ENCODE measurements around the gene NUAK2.
"Not testable (repeated sequence)": the region's sequence is repeated elsewhere in the genome, so short reads cannot be mapped to it uniquely, and the experiment has no call there.

Gene NUAK2

GRCh38 chr1:205301205-205301821, 20.2 kb downstream of the NUAK2 start:
- H3F3A ChIP-seq (ENCODE audit: insufficient read depth, low read length), result 0 out of 2 replicates have a peak, but pooled peaks cover 11% of the 10 kb centered on the region

DNA sequence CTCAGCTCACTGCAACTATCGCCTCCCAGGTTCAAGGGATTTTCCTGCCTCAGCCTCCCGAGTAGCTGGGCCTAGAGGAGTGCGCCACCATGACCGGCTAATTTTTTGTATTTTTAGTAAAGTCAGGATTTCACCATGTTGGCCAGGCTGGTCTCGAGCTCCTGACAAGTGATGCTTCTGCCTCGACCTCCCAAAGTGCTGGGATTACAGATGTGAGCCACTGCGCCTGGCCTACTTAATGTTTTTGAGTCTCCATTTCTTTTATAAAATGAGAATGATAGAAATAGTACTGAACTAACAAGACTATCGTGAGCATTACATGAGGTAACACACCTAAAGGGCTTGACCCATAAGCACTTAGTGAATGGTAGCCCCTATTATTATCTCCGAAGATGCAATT, 21.4 kb downstream of the NUAK2 start:
- H4K20me1 ChIP-seq (ENCODE audit: insufficient read depth, low read length), result no peaks in the 10 kb centered on the region
- peak overlapping the region; percentile 61 for H3K4me2 ChIP-seq (ENCODE audit: low read length)
- H2AFZ ChIP-seq (ENCODE audit: low read length), result no peak overlapping the region
- peaks cover 58% of the 10 kb centered on the region for H3K4me1 ChIP-seq (ENCODE audit: insufficient read depth, low read length, severe bottlenecking)
- no peaks in the 10 kb centered on the region for H3K9me2 ChIP-seq (ENCODE audit: low read depth, low read length)
- no peak overlapping the region for H3K4me3 ChIP-seq (ENCODE audit: low read depth, low read length, poor library complexity, severe bottlenecking)
- H3K27ac ChIP-seq (ENCODE audit: low read depth, low read length, poor library complexity, severe bottlenecking), result peak overlapping the region; percentile 96
- peak overlapping the region; percentile 61; the same call in 1 of the 2 replicates for H3K9ac ChIP-seq (ENCODE audit: low read length)
- H3K79me2 ChIP-seq (ENCODE audit: insufficient read depth, low read length), result no peaks in the 10 kb centered on the region
- no peaks in the 10 kb centered on the region for H3K9me3 ChIP-seq (ENCODE audit: low read length)
- H3F3A ChIP-seq (ENCODE audit: insufficient read depth, low read length), result 0 out of 2 replicates have a peak, but pooled peaks cover 11% of the 10 kb centered on the region
- H3K27me3 ChIP-seq (ENCODE audit: insufficient read depth, low read length), result no peaks in the 10 kb centered on the region
- TF ChIP-seq, protein P1, sequence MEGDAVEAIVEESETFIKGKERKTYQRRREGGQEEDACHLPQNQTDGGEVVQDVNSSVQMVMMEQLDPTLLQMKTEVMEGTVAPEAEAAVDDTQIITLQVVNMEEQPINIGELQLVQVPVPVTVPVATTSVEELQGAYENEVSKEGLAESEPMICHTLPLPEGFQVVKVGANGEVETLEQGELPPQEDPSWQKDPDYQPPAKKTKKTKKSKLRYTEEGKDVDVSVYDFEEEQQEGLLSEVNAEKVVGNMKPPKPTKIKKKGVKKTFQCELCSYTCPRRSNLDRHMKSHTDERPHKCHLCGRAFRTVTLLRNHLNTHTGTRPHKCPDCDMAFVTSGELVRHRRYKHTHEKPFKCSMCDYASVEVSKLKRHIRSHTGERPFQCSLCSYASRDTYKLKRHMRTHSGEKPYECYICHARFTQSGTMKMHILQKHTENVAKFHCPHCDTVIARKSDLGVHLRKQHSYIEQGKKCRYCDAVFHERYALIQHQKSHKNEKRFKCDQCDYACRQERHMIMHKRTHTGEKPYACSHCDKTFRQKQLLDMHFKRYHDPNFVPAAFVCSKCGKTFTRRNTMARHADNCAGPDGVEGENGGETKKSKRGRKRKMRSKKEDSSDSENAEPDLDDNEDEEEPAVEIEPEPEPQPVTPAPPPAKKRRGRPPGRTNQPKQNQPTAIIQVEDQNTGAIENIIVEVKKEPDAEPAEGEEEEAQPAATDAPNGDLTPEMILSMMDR (IDR thresholded peaks at IDR 0.05; ENCODE audit: low read length), result no peak
- no peak for TF ChIP-seq EZH2 (IDR thresholded peaks at IDR 0.05; ENCODE audit: borderline replicate concordance, low read length)
- H3K36me3 ChIP-seq (ENCODE audit: insufficient read depth, low read length), result peaks cover 32% of the 10 kb centered on the region

More at GRCh38 chr1:205301205-205301821, 20.2 kb downstream of the NUAK2 start:
- peak overlapping the region; percentile 96 for H3K27ac ChIP-seq (ENCODE audit: low read depth, low read length, poor library complexity, severe bottlenecking)
- no peaks in the 10 kb centered on the region for H3K9me2 ChIP-seq (ENCODE audit: low read depth, low read length)
- H3K4me3 ChIP-seq (ENCODE audit: low read depth, low read length, poor library complexity, severe bottlenecking), result peak overlapping the region; percentile 25
- no peaks in the 10 kb centered on the region for H3K27me3 ChIP-seq (ENCODE audit: insufficient read depth, low read length)
- peaks cover 51% of the 10 kb centered on the region for H3K4me1 ChIP-seq (ENCODE audit: insufficient read depth, low read length, severe bottlenecking)
- no peaks in the 10 kb centered on the region for H3K9me3 ChIP-seq (ENCODE audit: low read length)
- no peak overlapping the region for H2AFZ ChIP-seq (ENCODE audit: low read length)
- TF ChIP-seq, protein P1 (IDR thresholded peaks at IDR 0.05; ENCODE audit: low read length), result no peak
- no peak for TF ChIP-seq EZH2 (IDR thresholded peaks at IDR 0.05; ENCODE audit: borderline replicate concordance, low read length)
- peaks cover 41% of the 10 kb centered on the region for H3K36me3 ChIP-seq (ENCODE audit: insufficient read depth, low read length)
- H4K20me1 ChIP-seq (ENCODE audit: insufficient read depth, low read length), result no peaks in the 10 kb centered on the region
- no peaks in the 10 kb centered on the region for H3K79me2 ChIP-seq (ENCODE audit: insufficient read depth, low read length)
- H3K9ac ChIP-seq (ENCODE audit: low read length), result peak overlapping the region; percentile 61; the same call in 1 of the 2 replicates
- H3K4me2 ChIP-seq (ENCODE audit: low read length), result peak overlapping the region; percentile 61

- Histone ChIP-seq H3K36me3 (ENCODE audit: insufficient read depth, low read length) (peaks cover 15% of the 10 kb centered on the region), H3K9me2 (ENCODE audit: low read depth, low read length) (no peaks in the 10 kb centered on the region), H3K9ac (ENCODE audit: low read length) (no peak overlapping the region; the same call in 1 of the 2 replicates), H3K27me3 (ENCODE audit: insufficient read depth, low read length) (no peaks in the 10 kb centered on the region), H3K4me1 (ENCODE audit: insufficient read depth, low read length, severe bottlenecking) (peaks cover 68% of the 10 kb centered on the region), H3K27ac (ENCODE audit: low read depth, low read length, poor library complexity, severe bottlenecking) (peak overlapping the region; percentile 58), H3K9me3 (ENCODE audit: low read length) (no peaks in the 10 kb centered on the region), H3K4me2 (ENCODE audit: low read length) (no peak overlapping the region), H2AFZ (ENCODE audit: low read length) (no peak overlapping the region), H3K4me3 (ENCODE audit: low read depth, low read length, poor library complexity, severe bottlenecking) (no peak overlapping the region), H4K20me1 (ENCODE audit: insufficient read depth, low read length) (no peaks in the 10 kb centered on the region), H3F3A (ENCODE audit: insufficient read depth, low read length) (0 out of 2 replicates have a peak, but pooled peaks cover 11% of the 10 kb centered on the region), H3K79me2 (ENCODE audit: insufficient read depth, low read length) (no peaks in the 10 kb centered on the region)
- TF ChIP-seq, protein P1 (IDR thresholded peaks at IDR 0.05; ENCODE audit: low read length), result no peak
- no peak for TF ChIP-seq EZH2 (IDR thresholded peaks at IDR 0.05; ENCODE audit: borderline replicate concordance, low read length)
Measured at GRCh38 chr1:205298191-205298994, 23.2 kb downstream of the NUAK2 start.

DNA sequence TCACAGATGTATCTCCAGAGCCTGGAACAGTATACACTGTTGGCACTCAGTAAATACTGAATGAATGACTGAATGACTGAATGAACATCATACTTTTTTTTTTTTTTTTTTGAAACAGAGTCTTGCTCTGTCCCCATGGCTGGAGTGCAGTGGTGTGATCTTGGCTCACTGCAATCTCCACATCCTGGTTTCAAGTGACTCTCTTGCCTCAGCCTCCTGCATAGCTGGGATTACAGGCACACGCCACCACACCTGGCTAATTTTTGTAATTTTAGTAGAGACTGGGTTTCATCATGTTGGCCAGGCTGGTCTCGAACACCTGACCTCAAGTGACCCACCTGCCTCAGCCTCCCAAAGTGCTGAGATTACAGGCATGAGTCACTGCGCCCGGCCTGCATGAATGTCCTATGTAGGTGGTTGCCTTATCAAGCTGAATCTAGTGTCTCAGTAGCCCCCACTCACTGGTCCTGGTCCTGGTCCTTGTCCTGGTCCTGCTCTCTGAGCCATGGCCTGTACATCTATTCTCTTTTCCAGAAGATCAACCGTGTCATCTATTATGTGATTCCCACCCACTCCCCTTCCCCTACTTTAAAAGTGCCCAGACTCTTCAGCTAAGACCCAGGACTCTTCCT, 23.9 kb downstream of the NUAK2 start:
- not testable (repeated sequence) for H3K9me3 ChIP-seq (ENCODE audit: low read length); H3K4me2 ChIP-seq (ENCODE audit: low read length); H3K27me3 ChIP-seq (ENCODE audit: insufficient read depth, low read length); H3K4me3 ChIP-seq (ENCODE audit: low read depth, low read length, poor library complexity, severe bottlenecking); H2AFZ ChIP-seq (ENCODE audit: low read length); H4K20me1 ChIP-seq (ENCODE audit: insufficient read depth, low read length); H3K36me3 ChIP-seq (ENCODE audit: insufficient read depth, low read length); H3K79me2 ChIP-seq (ENCODE audit: insufficient read depth, low read length); H3K9me2 ChIP-seq (ENCODE audit: low read depth, low read length); H3K9ac ChIP-seq (ENCODE audit: low read length)
- Histone ChIP-seq H3K4me1 (ENCODE audit: insufficient read depth, low read length, severe bottlenecking) (peaks cover 62% of the 10 kb centered on the region), H3F3A (ENCODE audit: insufficient read depth, low read length) (0 out of 2 replicates have a peak, but pooled peaks cover 14% of the 10 kb centered on the region), H3K27ac (ENCODE audit: low read depth, low read length, poor library complexity, severe bottlenecking) (peak overlapping the region; percentile 58)

Data from OCI-LY1 (cell line).